ENCODE data around the gene DSE. TPM values are rescaled to one million over a fixed set of nuclear protein-coding genes. Genes with fewer than 3 reads are reported as not detected.

Gene DSE
- polyA plus RNA-seq, 1 donor, result 16.8 TPM

- no peak overlapping the region for H3K27ac ChIP-seq (ENCODE audit: low read length)
- H3K4me1 ChIP-seq (ENCODE audit: control insufficient read depth, insufficient read depth, low read length), result no peaks in the 10 kb centered on the region
- no peak overlapping the region for H3K4me3 ChIP-seq (ENCODE audit: low read length)
- no peaks in the 10 kb centered on the region for H3K36me3 ChIP-seq (ENCODE audit: control insufficient read depth, insufficient read depth, low read length)
- no peak for DNase-seq
- H3K9me3 ChIP-seq (ENCODE audit: control insufficient read depth, low read depth, low read length), result no peaks in the 10 kb centered on the region
- no peaks in the 10 kb centered on the region for H3K27me3 ChIP-seq (ENCODE audit: control insufficient read depth, insufficient read depth, low read length)
- WGBS (ENCODE audit: insufficient coverage, low lambda C conversion rate), result 67% methylated on average over 1 of the region's 1 CpG
Measured at GRCh38 chr6:116397914-116398313, 27.2 kb downstream of the DSE start.

GRCh38 chr6:116398316-116399010 is 27.7 kb downstream of the DSE start:
- no peak overlapping the region for H3K4me3 ChIP-seq (ENCODE audit: low read length)
- H3K4me1 ChIP-seq (ENCODE audit: control insufficient read depth, insufficient read depth, low read length), result no peaks in the 10 kb centered on the region
- no peaks in the 10 kb centered on the region for H3K36me3 ChIP-seq (ENCODE audit: control insufficient read depth, insufficient read depth, low read length)
- H3K27ac ChIP-seq (ENCODE audit: low read length), result no peak overlapping the region
- H3K27me3 ChIP-seq (ENCODE audit: control insufficient read depth, insufficient read depth, low read length), result no peaks in the 10 kb centered on the region
- no peaks in the 10 kb centered on the region for H3K9me3 ChIP-seq (ENCODE audit: control insufficient read depth, low read depth, low read length)
- WGBS (ENCODE audit: insufficient coverage, low lambda C conversion rate), result 50% methylated on average over 1 of the region's 2 CpGs
- DNase-seq, result no peak

- no peaks in the 10 kb centered on the region for H3K36me3 ChIP-seq (ENCODE audit: control insufficient read depth, insufficient read depth, low read length)
Measured at GRCh38 chr6:116399287-116399686, 28.5 kb downstream of the DSE start.

GRCh38 chr6:116400328-116400727 is 29.6 kb downstream of the DSE start:
- H3K4me3 ChIP-seq (ENCODE audit: low read length), result no peak overlapping the region
- H3K36me3 ChIP-seq (ENCODE audit: control insufficient read depth, insufficient read depth, low read length), result no peaks in the 10 kb centered on the region
- H3K27ac ChIP-seq (ENCODE audit: low read length), result no peak overlapping the region
- no peaks in the 10 kb centered on the region for H3K4me1 ChIP-seq (ENCODE audit: control insufficient read depth, insufficient read depth, low read length)
- no peaks in the 10 kb centered on the region for H3K9me3 ChIP-seq (ENCODE audit: control insufficient read depth, low read depth, low read length)
- 100% methylated on average over 1 of the region's 1 CpG for WGBS (ENCODE audit: insufficient coverage, low lambda C conversion rate)
- no peak for DNase-seq
- no peaks in the 10 kb centered on the region for H3K27me3 ChIP-seq (ENCODE audit: control insufficient read depth, insufficient read depth, low read length)

More at GRCh38 chr6:116399287-116399686, 28.5 kb downstream of the DSE start:
- Histone ChIP-seq H3K9me3 (ENCODE audit: control insufficient read depth, low read depth, low read length) (no peaks in the 10 kb centered on the region), H3K4me3 (ENCODE audit: low read length) (no peak overlapping the region), H3K27me3 (ENCODE audit: control insufficient read depth, insufficient read depth, low read length) (no peaks in the 10 kb centered on the region), H3K27ac (ENCODE audit: low read length) (no peak overlapping the region), H3K4me1 (ENCODE audit: control insufficient read depth, insufficient read depth, low read length) (no peaks in the 10 kb centered on the region)
- DNase-seq, result no peak
- WGBS (ENCODE audit: insufficient coverage, low lambda C conversion rate), result no CpG with 5 or more reads among the region's 12 CpGs

GRCh38 chr6:116402108-116402937 is 31.6 kb downstream of the DSE start:
- no peaks in the 10 kb centered on the region for H3K4me1 ChIP-seq (ENCODE audit: control insufficient read depth, insufficient read depth, low read length)
- H3K9me3 ChIP-seq (ENCODE audit: control insufficient read depth, low read depth, low read length), result no peaks in the 10 kb centered on the region
- H3K27ac ChIP-seq (ENCODE audit: low read length), result no peak overlapping the region
- H3K27me3 ChIP-seq (ENCODE audit: control insufficient read depth, insufficient read depth, low read length), result no peaks in the 10 kb centered on the region
- no peaks in the 10 kb centered on the region for H3K36me3 ChIP-seq (ENCODE audit: control insufficient read depth, insufficient read depth, low read length)
- WGBS (ENCODE audit: insufficient coverage, low lambda C conversion rate), result 80% methylated on average over 1 of the region's 2 CpGs
- DNase-seq, result no peak
- no peak overlapping the region for H3K4me3 ChIP-seq (ENCODE audit: low read length)

GRCh38 chr6:116403205-116403604 is 32.5 kb downstream of the DSE start:
- Histone ChIP-seq H3K9me3 (ENCODE audit: control insufficient read depth, low read depth, low read length) (no peaks in the 10 kb centered on the region), H3K27me3 (ENCODE audit: control insufficient read depth, insufficient read depth, low read length) (no peaks in the 10 kb centered on the region), H3K27ac (ENCODE audit: low read length) (no peak overlapping the region), H3K4me3 (ENCODE audit: low read length) (no peak overlapping the region), H3K36me3 (ENCODE audit: control insufficient read depth, insufficient read depth, low read length) (no peaks in the 10 kb centered on the region), H3K4me1 (ENCODE audit: control insufficient read depth, insufficient read depth, low read length) (no peaks in the 10 kb centered on the region)
- no CpG with 5 or more reads among the region's 1 CpG for WGBS (ENCODE audit: insufficient coverage, low lambda C conversion rate)
- DNase-seq, result no peak

- no peak for DNase-seq
- H3K36me3 ChIP-seq (ENCODE audit: control insufficient read depth, insufficient read depth, low read length), result no peaks in the 10 kb centered on the region
- no peaks in the 10 kb centered on the region for H3K27me3 ChIP-seq (ENCODE audit: control insufficient read depth, insufficient read depth, low read length)
- no peaks in the 10 kb centered on the region for H3K4me1 ChIP-seq (ENCODE audit: control insufficient read depth, insufficient read depth, low read length)
- H3K27ac ChIP-seq (ENCODE audit: low read length), result no peak overlapping the region
- no peak overlapping the region for H3K4me3 ChIP-seq (ENCODE audit: low read length)
- WGBS (ENCODE audit: insufficient coverage, low lambda C conversion rate), result 100% methylated on average over 2 of the region's 3 CpGs
- H3K9me3 ChIP-seq (ENCODE audit: control insufficient read depth, low read depth, low read length), result no peaks in the 10 kb centered on the region
Measured at GRCh38 chr6:116404696-116405095, 33.9 kb downstream of the DSE start.

GRCh38 chr6:116405138-116405537 is 34.4 kb downstream of the DSE start:
- H3K27me3 ChIP-seq (ENCODE audit: control insufficient read depth, insufficient read depth, low read length), result no peaks in the 10 kb centered on the region
- no peak overlapping the region for H3K4me3 ChIP-seq (ENCODE audit: low read length)
- H3K9me3 ChIP-seq (ENCODE audit: control insufficient read depth, low read depth, low read length), result no peaks in the 10 kb centered on the region
- H3K27ac ChIP-seq (ENCODE audit: low read length), result peak overlapping the region; percentile 16
- no peaks in the 10 kb centered on the region for H3K36me3 ChIP-seq (ENCODE audit: control insufficient read depth, insufficient read depth, low read length)
- H3K4me1 ChIP-seq (ENCODE audit: control insufficient read depth, insufficient read depth, low read length), result no peaks in the 10 kb centered on the region
- WGBS (ENCODE audit: insufficient coverage, low lambda C conversion rate), result 88% methylated on average over 1 of the region's 5 CpGs
- DNase-seq, result no peak

GRCh38 chr6:116405652-116406356 is 35.1 kb downstream of the DSE start:
- no peaks in the 10 kb centered on the region for H3K9me3 ChIP-seq (ENCODE audit: control insufficient read depth, low read depth, low read length)
- no peak for DNase-seq
- H3K27ac ChIP-seq (ENCODE audit: low read length), result peak overlapping the region; percentile 16
- H3K27me3 ChIP-seq (ENCODE audit: control insufficient read depth, insufficient read depth, low read length), result no peaks in the 10 kb centered on the region
- no peak overlapping the region for H3K4me3 ChIP-seq (ENCODE audit: low read length)
- H3K36me3 ChIP-seq (ENCODE audit: control insufficient read depth, insufficient read depth, low read length), result no peaks in the 10 kb centered on the region
- 42% methylated on average over 3 of the region's 8 CpGs for WGBS (ENCODE audit: insufficient coverage, low lambda C conversion rate)
- H3K4me1 ChIP-seq (ENCODE audit: control insufficient read depth, insufficient read depth, low read length), result no peaks in the 10 kb centered on the region

- Histone ChIP-seq H3K27me3 (ENCODE audit: control insufficient read depth, insufficient read depth, low read length) (no peaks in the 10 kb centered on the region), H3K27ac (ENCODE audit: low read length) (no peak overlapping the region), H3K4me3 (ENCODE audit: low read length) (no peak overlapping the region), H3K4me1 (ENCODE audit: control insufficient read depth, insufficient read depth, low read length) (no peaks in the 10 kb centered on the region), H3K36me3 (ENCODE audit: control insufficient read depth, insufficient read depth, low read length) (no peaks in the 10 kb centered on the region), H3K9me3 (ENCODE audit: control insufficient read depth, low read depth, low read length) (no peaks in the 10 kb centered on the region)
- WGBS (ENCODE audit: insufficient coverage, low lambda C conversion rate), result no CpG with 5 or more reads among the region's 4 CpGs
- DNase-seq, result no peak
Measured at GRCh38 chr6:116406678-116407345, 36.1 kb downstream of the DSE start.
